ENCODE results near the gene SIRPD. TPM values are rescaled to one million over a fixed set of nuclear protein-coding genes. Genes with fewer than 3 reads are reported as not detected.

SIRPD gene
- polyA plus RNA-seq, 1 donor from 2014 or later, result not detected

DNA sequence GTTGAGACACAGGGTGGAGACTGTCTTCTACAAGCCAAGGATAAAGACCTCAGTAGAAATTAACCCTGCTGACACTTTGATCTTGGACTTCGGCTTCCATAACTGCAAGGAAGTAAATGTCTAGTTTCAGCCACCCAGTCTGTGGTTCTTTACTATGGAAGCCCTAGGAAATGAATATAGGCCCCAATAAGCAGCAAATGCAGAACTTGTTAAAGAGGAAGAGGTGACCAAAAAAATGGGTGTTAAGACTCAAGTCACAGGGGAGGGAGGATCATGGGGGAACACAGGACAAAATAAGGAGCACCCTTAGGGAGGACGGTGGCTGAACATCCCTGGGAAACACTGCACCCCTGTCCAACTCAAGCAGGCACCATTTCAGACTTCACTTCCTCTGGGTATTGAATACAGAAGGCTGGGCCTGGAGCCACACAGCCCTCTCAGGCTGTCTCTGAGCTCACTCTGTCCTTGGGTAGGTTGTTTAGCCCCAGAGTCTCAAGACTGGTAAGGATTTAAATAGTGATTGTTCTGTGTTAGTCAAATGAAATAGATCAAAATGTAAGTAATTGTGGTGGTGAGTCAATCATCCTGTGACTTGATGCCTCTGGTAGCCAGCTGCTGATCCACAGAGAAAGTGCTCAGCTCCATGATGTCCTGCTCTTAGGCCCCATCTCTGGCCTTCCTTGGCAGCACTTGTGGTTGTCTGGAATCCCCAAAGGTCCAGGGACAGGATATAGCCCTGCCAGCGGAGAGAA, 30.5 kb upstream of the SIRPD start:
- H3K9me3 ChIP-seq (ENCODE audit: low read length), result no peaks in the 10 kb centered on the region

GRCh38 chr20:1579488-1579887, 22.0 kb upstream of the SIRPD start:
- Histone ChIP-seq H3F3A (ENCODE audit: insufficient read depth, low read length, poor library complexity, severe bottlenecking) (no peaks in the 10 kb centered on the region), H2AFZ (ENCODE audit: low read depth, low read length) (no peak overlapping the region)

More for the DNA sequence above, 30.5 kb upstream of the SIRPD start:
- Histone ChIP-seq H3K9ac (ENCODE audit: low read length) (no peak overlapping the region), H2AFZ (ENCODE audit: low read depth, low read length) (no peak overlapping the region), H3K4me3 (ENCODE audit: low read length) (no peak overlapping the region), H3K79me2 (replicated peaks; ENCODE audit: insufficient read depth, low read length) (no peaks in the 10 kb centered on the region), H3K27ac (ENCODE audit: low read length) (no peak overlapping the region), H3F3A (ENCODE audit: insufficient read depth, low read length, poor library complexity, severe bottlenecking) (no peaks in the 10 kb centered on the region), H3K36me3 (ENCODE audit: insufficient read depth, low read length) (no peaks in the 10 kb centered on the region), H3K9me2 (ENCODE audit: insufficient read depth, low read length) (no peaks in the 10 kb centered on the region), H4K20me1 (ENCODE audit: insufficient read depth) (no peaks in the 10 kb centered on the region), H3K4me2 (ENCODE audit: low read length) (no peak overlapping the region), H3K27me3 (ENCODE audit: insufficient read depth, low read depth, low read length) (no peaks in the 10 kb centered on the region)
- TF ChIP-seq POLR2AphosphoS5 (IDR thresholded peaks at IDR 0.05) (no peak), EP300 (conservative IDR thresholded peaks at IDR 0.05; ENCODE audit: poor library complexity, severe bottlenecking) (no peak), RAD21 (conservative IDR thresholded peaks at IDR 0.05) (no peak), EZH2 (IDR thresholded peaks at IDR 0.05; ENCODE audit: borderline replicate concordance, insufficient read depth, low read length, poor library complexity, severe bottlenecking) (no peak), TAF1 (IDR thresholded peaks at IDR 0.05; ENCODE audit: low read depth) (no peak), SMC3 (conservative IDR thresholded peaks at IDR 0.05; ENCODE audit: poor library complexity) (no peak), MXI1 (conservative IDR thresholded peaks at IDR 0.05; ENCODE audit: poor library complexity, severe bottlenecking) (no peak)
- TF ChIP-seq, protein P1, sequence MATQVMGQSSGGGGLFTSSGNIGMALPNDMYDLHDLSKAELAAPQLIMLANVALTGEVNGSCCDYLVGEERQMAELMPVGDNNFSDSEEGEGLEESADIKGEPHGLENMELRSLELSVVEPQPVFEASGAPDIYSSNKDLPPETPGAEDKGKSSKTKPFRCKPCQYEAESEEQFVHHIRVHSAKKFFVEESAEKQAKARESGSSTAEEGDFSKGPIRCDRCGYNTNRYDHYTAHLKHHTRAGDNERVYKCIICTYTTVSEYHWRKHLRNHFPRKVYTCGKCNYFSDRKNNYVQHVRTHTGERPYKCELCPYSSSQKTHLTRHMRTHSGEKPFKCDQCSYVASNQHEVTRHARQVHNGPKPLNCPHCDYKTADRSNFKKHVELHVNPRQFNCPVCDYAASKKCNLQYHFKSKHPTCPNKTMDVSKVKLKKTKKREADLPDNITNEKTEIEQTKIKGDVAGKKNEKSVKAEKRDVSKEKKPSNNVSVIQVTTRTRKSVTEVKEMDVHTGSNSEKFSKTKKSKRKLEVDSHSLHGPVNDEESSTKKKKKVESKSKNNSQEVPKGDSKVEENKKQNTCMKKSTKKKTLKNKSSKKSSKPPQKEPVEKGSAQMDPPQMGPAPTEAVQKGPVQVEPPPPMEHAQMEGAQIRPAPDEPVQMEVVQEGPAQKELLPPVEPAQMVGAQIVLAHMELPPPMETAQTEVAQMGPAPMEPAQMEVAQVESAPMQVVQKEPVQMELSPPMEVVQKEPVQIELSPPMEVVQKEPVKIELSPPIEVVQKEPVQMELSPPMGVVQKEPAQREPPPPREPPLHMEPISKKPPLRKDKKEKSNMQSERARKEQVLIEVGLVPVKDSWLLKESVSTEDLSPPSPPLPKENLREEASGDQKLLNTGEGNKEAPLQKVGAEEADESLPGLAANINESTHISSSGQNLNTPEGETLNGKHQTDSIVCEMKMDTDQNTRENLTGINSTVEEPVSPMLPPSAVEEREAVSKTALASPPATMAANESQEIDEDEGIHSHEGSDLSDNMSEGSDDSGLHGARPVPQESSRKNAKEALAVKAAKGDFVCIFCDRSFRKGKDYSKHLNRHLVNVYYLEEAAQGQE (IDR thresholded peaks at IDR 0.05; ENCODE audit: borderline replicate concordance), result no peak
- TF ChIP-seq, protein P2, sequence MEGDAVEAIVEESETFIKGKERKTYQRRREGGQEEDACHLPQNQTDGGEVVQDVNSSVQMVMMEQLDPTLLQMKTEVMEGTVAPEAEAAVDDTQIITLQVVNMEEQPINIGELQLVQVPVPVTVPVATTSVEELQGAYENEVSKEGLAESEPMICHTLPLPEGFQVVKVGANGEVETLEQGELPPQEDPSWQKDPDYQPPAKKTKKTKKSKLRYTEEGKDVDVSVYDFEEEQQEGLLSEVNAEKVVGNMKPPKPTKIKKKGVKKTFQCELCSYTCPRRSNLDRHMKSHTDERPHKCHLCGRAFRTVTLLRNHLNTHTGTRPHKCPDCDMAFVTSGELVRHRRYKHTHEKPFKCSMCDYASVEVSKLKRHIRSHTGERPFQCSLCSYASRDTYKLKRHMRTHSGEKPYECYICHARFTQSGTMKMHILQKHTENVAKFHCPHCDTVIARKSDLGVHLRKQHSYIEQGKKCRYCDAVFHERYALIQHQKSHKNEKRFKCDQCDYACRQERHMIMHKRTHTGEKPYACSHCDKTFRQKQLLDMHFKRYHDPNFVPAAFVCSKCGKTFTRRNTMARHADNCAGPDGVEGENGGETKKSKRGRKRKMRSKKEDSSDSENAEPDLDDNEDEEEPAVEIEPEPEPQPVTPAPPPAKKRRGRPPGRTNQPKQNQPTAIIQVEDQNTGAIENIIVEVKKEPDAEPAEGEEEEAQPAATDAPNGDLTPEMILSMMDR (IDR thresholded peaks at IDR 0.05; ENCODE audit: poor library complexity, severe bottlenecking), result no peak

More at GRCh38 chr20:1579488-1579887, 22.0 kb upstream of the SIRPD start:
- no peaks in the 10 kb centered on the region for H3K36me3 ChIP-seq (ENCODE audit: insufficient read depth, low read length)
- H3K9me2 ChIP-seq (ENCODE audit: insufficient read depth, low read length), result no peaks in the 10 kb centered on the region
- no peak for TF ChIP-seq RAD21 (conservative IDR thresholded peaks at IDR 0.05)
- TF ChIP-seq TAF1 (IDR thresholded peaks at IDR 0.05; ENCODE audit: low read depth), result no peak
- TF ChIP-seq, protein P1 (IDR thresholded peaks at IDR 0.05; ENCODE audit: borderline replicate concordance), result no peak
- no peak for TF ChIP-seq SMC3 (conservative IDR thresholded peaks at IDR 0.05; ENCODE audit: poor library complexity)
- no peak overlapping the region for H3K4me3 ChIP-seq (ENCODE audit: low read length)
- H4K20me1 ChIP-seq (ENCODE audit: insufficient read depth), result no peaks in the 10 kb centered on the region
- no peak overlapping the region for H3K27ac ChIP-seq (ENCODE audit: low read length)
- no peaks in the 10 kb centered on the region for H3K79me2 ChIP-seq (replicated peaks; ENCODE audit: insufficient read depth, low read length)
- H3K4me2 ChIP-seq (ENCODE audit: low read length), result no peak overlapping the region
- no peaks in the 10 kb centered on the region for H3K9me3 ChIP-seq (ENCODE audit: low read length)
- H3K27me3 ChIP-seq (ENCODE audit: insufficient read depth, low read depth, low read length), result no peaks in the 10 kb centered on the region
- no peak overlapping the region for H3K9ac ChIP-seq (ENCODE audit: low read length)

All from neural cell (in vitro differentiated cells).